KMS-11 (cell line): ENCODE results near the gene TPRG1.

Source experiments
- H2AFZ ChIP-seq: fragments of 200-600 bp; sonication (generic); 2 replicates; pipeline ENCODE4 v1.6.1; 2016; ENCODE audit warnings: antibody characterized with exemption, mixed run types, low read depth
- H3K27ac ChIP-seq: fragments of 200-600 bp; sonication (generic); 2 replicates; pipeline ENCODE4 v1.6.1; 2016; ENCODE audit warnings: mild to moderate bottlenecking, mixed run types
- H3K27me3 ChIP-seq: fragments of 200-600 bp; sonication (generic); 2 replicates; pipeline ENCODE4 v1.6.1; 2017; ENCODE audit warnings: mild to moderate bottlenecking, low read depth, mixed run types, moderate library complexity; ENCODE audit not compliant: insufficient read depth
- H3K36me3 ChIP-seq: fragments of 200-600 bp; sonication (generic); 2 replicates; pipeline ENCODE4 v1.6.1; 2017; ENCODE audit warnings: mild to moderate bottlenecking, mixed run types; ENCODE audit not compliant: insufficient read depth
- H3K4me1 ChIP-seq: fragments of 200-600 bp; sonication (generic); 2 replicates; pipeline ENCODE4 v1.6.1; 2016; ENCODE audit warnings: mild to moderate bottlenecking, low read depth, mixed run types; ENCODE audit not compliant: poor library complexity, severe bottlenecking
- H3K4me2 ChIP-seq: fragments of 200-600 bp; sonication (generic); 2 replicates; pipeline ENCODE4 v1.7.0; 2016; ENCODE audit warnings: mild to moderate bottlenecking, mixed run types
- H3K4me3 ChIP-seq: fragments of 200-600 bp; sonication (generic); IDR thresholded peaks from 2 replicates; pipeline ENCODE4 v1.6.1; 2017; ENCODE audit warnings: low read depth, low read length, mixed read lengths; ENCODE audit not compliant: insufficient read depth
- H3K79me2 ChIP-seq: fragments of 200-600 bp; sonication (generic); 2 replicates; pipeline ENCODE4 v1.6.1; 2016; ENCODE audit warnings: low read depth, mixed run types; ENCODE audit not compliant: insufficient read depth
- H3K9ac ChIP-seq: fragments of 200-600 bp; sonication (generic); 2 replicates; pipeline ENCODE4 v1.6.1; 2016; ENCODE audit warnings: mild to moderate bottlenecking, mixed run types
- H4K20me1 ChIP-seq: fragments of 200-600 bp; sonication (generic); 2 replicates; pipeline ENCODE4 v1.6.1; 2016; ENCODE audit warnings: mild to moderate bottlenecking, mixed run types; ENCODE audit not compliant: insufficient read depth
- CTCF ChIP-seq: fragments of 200-600 bp; sonication (generic); conservative IDR thresholded peaks from 2 replicates; pipeline ENCODE4 v1.6.1; 2017; ENCODE audit warnings: low read depth, mild to moderate bottlenecking, antibody characterized with exemption, low read length, moderate library complexity, mixed read lengths

Gene TPRG1

GRCh38 chr3:189355481-189356201 is 183.9 kb downstream of the TPRG1 start:
- H3K4me3 ChIP-seq: no peak overlapping the region
- no peaks in the 10 kb centered on the region for H4K20me1 ChIP-seq
- TF ChIP-seq CTCF: no peak
- H3K27ac ChIP-seq: peak overlapping the region; percentile 21; the same call in 1 of the 2 replicates
- H3K36me3 ChIP-seq: no peaks in the 10 kb centered on the region
- no peak overlapping the region for H3K9ac ChIP-seq
- peak overlapping the region; percentile 26; the same call in 1 of the 2 replicates for H3K4me2 ChIP-seq
- no peaks in the 10 kb centered on the region for H3K27me3 ChIP-seq
- peak overlapping the region; percentile 51; the same call in 1 of the 2 replicates for H2AFZ ChIP-seq
- peaks cover 7% of the 10 kb centered on the region for H3K4me1 ChIP-seq
- H3K79me2 ChIP-seq: no peaks in the 10 kb centered on the region

DNA sequence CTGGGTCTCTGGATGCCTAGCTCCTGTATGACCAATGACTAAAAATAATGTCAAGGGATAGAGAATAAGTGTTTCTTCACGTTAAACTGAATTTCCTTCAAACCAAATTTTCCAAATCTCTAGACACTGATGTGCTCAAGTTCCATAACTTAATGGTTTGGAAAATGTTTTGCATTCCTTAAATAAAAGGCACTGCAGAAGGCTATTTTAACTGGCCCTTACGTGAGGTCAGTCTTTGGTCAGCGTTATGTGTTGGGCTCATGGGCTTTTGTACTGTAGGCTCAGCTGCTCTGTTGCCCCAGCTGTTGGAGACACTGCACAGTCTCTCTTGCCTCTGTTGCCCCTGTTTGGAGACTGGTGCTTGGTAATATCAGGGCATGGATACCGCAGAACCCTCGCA is 188.5 kb downstream of the TPRG1 start:
- H3K36me3 ChIP-seq: no peaks in the 10 kb centered on the region
- H3K4me3 ChIP-seq: no peak overlapping the region
- H2AFZ ChIP-seq: no peak overlapping the region
- TF ChIP-seq CTCF: no peak
- H3K4me2 ChIP-seq: no peak overlapping the region
- H3K27me3 ChIP-seq: no peaks in the 10 kb centered on the region
- no peaks in the 10 kb centered on the region for H4K20me1 ChIP-seq
- H3K27ac ChIP-seq: no peak overlapping the region
- no peak overlapping the region for H3K9ac ChIP-seq
- H3K4me1 ChIP-seq: peaks cover 10% of the 10 kb centered on the region
- H3K79me2 ChIP-seq: no peaks in the 10 kb centered on the region

DNA sequence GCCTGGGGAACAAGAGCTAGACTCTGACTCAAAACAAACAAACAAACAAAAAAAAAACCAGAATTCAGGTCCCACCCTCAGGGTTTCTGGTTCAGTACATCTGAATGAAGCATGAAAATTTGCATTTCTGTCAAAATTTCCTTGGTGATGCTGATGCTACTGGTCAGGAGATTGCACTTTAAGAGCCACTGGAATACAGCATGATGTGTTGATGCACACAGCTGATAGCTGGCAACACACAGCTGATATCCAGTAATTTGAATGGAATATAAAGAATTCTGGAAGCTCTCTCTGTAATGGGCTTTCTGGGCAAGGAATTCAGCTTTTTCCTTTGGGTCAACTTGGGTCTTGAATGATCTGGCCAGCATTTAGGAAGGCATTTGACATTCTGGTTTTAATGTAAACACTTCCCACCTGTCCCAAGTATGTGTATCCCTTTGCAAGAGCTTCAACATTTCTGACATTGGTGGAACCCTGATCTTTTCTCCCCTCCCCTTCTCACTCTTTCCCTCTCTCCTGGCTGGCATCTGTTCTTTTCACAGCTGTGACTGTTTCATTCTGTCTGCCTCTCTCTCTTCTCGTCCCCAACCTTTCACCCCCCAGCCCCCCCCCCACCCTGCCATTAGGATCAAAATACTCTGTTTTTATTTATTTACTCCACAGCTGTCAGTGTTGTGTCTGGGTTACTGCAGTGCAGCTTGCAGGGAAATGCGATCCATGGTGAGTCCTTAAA is 189.5 kb downstream of the TPRG1 start:
- no peak for TF ChIP-seq CTCF
- H3K79me2 ChIP-seq: no peaks in the 10 kb centered on the region
- H4K20me1 ChIP-seq: no peaks in the 10 kb centered on the region
- no peak overlapping the region for H3K27ac ChIP-seq
- H3K4me2 ChIP-seq: no peak overlapping the region
- no peak overlapping the region for H3K4me3 ChIP-seq
- no peaks in the 10 kb centered on the region for H3K36me3 ChIP-seq
- no peaks in the 10 kb centered on the region for H3K27me3 ChIP-seq
- H3K4me1 ChIP-seq: peaks cover 6% of the 10 kb centered on the region
- no peak overlapping the region for H2AFZ ChIP-seq
- H3K9ac ChIP-seq: no peak overlapping the region

GRCh38 chr3:189363590-189364255 is 192.0 kb downstream of the TPRG1 start:
- H3K4me1 ChIP-seq: peaks cover 6% of the 10 kb centered on the region
- no peak overlapping the region for H3K4me3 ChIP-seq
- H3K4me2 ChIP-seq: no peak overlapping the region
- H2AFZ ChIP-seq: no peak overlapping the region
- H3K27ac ChIP-seq: no peak overlapping the region
- H3K27me3 ChIP-seq: no peaks in the 10 kb centered on the region
- no peak for TF ChIP-seq CTCF
- no peak overlapping the region for H3K9ac ChIP-seq
- no peaks in the 10 kb centered on the region for H4K20me1 ChIP-seq
- H3K79me2 ChIP-seq: no peaks in the 10 kb centered on the region
- H3K36me3 ChIP-seq: no peaks in the 10 kb centered on the region
